WERI-Rb-1 (cell line): ENCODE measurements around the gene EBF4.

Experiments used
- DNase-seq: peaks from one replicate; pipeline ENCODE4 v3.0.0-alpha.2; 2020
- H3K27ac ChIP-seq: fragments of 250-450 bp; sonication (Bioruptor Pico); 2 replicates; pipeline ENCODE4 v1.5.1; 2020; ENCODE audit warnings: mild to moderate bottlenecking, moderate library complexity
- H3K27me3 ChIP-seq: fragments of 250-450 bp; sonication (Bioruptor Pico); 2 replicates; pipeline ENCODE4 v1.5.1; 2021; ENCODE audit warnings: mild to moderate bottlenecking, low read depth, moderate library complexity; ENCODE audit not compliant: insufficient read depth, severe bottlenecking
- H3K36me3 ChIP-seq: fragments of 250-450 bp; sonication (Bioruptor Pico); 2 replicates; pipeline ENCODE4 v1.5.1; 2020; ENCODE audit warnings: mild to moderate bottlenecking, moderate library complexity
- H3K4me3 ChIP-seq: 2 replicates; pipeline ENCODE4 v1.5.1; 2011; ENCODE audit warnings: low read depth, mild to moderate bottlenecking, control low read depth, low read length
- H3K9me3 ChIP-seq: fragments of 250-450 bp; sonication (Bioruptor Pico); 2 replicates; pipeline ENCODE4 v1.5.1; 2021; ENCODE audit warnings: mild to moderate bottlenecking, moderate library complexity; ENCODE audit not compliant: severe bottlenecking
- TF ChIP-seq, protein P1 (sequence below): IDR thresholded peaks from 2 replicates; pipeline ENCODE4 v1.5.1; 2011; ENCODE audit warnings: low read depth, mild to moderate bottlenecking, control low read depth, inconsistent platforms, low read length

Gene EBF4

DNA sequence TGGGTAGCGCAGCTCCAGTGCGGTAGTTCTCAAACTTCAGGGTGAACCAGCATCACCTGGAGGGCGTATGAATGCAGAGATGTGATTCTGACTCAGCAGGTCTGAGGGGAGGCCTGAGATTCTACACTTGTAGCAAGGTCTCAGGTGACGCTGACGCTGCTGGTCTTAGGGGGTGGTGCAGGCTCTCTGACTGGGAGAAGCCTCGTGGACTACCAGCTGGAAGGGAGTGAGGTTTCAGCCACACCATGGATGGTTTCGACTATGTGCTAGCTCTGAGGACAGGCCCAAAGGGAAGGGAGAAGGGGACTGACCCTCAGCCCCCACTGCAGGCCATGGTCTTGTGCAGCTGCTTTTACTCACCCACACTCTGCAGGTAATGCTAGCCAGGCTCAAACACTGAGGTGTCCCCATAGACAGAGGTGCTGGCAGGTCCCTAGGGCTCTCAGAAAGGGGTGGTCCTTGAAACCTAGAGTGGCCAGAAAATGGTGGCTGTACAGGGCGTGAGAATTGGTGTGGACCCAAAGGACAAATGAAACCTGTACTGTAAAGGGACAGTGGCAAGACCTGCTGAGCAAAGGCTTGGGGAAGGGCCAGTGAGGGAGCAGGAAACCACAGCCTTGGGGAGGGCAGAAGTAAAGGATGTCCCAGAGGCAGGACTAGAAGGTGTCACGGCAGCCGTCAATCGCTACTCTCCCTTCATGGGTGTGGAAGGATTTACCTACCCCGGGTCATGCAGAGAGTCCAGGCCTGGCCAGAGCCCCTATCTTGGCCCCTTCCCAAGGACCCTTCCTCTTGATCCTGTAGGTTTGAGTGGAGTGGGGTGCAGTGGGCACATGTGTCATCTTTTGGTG is 52.7 kb downstream of the EBF4 start:
- no peaks in the 10 kb centered on the region for H3K27me3 ChIP-seq
- TF ChIP-seq, protein P1, sequence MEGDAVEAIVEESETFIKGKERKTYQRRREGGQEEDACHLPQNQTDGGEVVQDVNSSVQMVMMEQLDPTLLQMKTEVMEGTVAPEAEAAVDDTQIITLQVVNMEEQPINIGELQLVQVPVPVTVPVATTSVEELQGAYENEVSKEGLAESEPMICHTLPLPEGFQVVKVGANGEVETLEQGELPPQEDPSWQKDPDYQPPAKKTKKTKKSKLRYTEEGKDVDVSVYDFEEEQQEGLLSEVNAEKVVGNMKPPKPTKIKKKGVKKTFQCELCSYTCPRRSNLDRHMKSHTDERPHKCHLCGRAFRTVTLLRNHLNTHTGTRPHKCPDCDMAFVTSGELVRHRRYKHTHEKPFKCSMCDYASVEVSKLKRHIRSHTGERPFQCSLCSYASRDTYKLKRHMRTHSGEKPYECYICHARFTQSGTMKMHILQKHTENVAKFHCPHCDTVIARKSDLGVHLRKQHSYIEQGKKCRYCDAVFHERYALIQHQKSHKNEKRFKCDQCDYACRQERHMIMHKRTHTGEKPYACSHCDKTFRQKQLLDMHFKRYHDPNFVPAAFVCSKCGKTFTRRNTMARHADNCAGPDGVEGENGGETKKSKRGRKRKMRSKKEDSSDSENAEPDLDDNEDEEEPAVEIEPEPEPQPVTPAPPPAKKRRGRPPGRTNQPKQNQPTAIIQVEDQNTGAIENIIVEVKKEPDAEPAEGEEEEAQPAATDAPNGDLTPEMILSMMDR: no peak
- no peaks in the 10 kb centered on the region for H3K9me3 ChIP-seq
- no peaks in the 10 kb centered on the region for H3K36me3 ChIP-seq
- no peak overlapping the region for H3K4me3 ChIP-seq
- DNase-seq: no peak
- no peak overlapping the region for H3K27ac ChIP-seq

DNA sequence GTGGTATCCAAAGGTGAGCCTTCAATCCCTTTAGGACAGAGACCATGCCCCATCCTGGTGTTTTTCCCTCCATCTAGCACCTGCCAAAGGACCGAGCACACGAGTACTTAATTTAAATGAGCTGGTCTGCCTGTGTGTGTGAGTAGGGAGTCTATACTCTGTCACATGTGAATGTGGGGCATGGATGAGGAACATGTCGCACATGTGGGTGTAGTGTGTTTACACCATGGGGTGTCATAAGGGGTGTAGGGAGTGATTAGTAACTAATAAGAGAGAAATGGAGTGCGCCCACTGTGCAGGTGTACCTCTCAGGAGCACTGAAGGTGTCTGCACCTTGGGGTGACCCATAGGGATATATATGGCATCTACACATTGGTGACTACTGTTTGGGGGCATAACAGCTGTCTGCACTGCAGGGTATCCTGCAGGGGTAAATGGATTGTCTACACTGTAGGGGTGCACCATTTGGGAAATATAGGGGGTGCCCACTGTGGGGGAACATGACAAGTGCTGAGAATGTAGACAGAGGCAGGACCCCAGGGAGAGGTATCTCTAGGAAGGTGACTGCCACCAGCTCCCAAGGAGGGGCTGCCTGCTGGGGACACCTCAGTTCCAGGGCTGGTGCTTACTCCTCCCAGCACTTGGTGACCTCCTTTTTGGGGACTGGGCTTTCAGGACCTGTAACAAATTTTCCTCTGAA is 53.5 kb downstream of the EBF4 start:
- Histone ChIP-seq H3K27ac (no peak overlapping the region), H3K9me3 (no peaks in the 10 kb centered on the region), H3K36me3 (no peaks in the 10 kb centered on the region), H3K4me3 (no peak overlapping the region), H3K27me3 (no peaks in the 10 kb centered on the region)
- TF ChIP-seq, protein P1: no peak
- DNase-seq: no peak

DNA sequence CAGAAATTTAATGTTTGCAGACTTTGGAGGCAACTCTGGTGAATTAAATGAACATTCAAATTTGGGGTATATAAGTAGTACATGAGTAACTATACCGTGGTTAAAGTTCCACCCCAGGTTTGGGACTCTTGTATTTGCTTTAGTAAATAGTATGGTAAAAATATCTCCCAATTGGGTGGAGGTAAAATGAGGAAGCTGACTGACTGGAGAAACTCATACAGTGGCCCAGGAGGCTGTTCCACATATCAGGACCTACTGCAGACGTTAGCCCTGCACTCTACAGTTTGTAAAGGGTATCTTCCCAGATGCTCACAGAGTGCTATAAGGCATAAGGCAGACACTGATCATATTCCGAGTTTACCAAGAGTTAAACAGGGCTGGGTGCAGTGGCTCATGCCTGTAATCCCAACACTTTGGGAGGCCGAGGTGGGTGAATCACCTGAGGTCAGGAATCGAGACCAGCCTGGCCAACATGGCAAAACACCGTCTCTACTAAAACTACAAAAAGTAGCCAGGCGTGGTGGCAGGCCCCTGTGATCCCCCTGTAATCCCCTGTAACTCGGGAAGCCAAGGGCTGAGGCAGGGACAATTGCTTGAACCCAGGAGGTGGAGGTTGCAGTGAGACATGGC is 54.2 kb downstream of the EBF4 start:
- H3K27ac ChIP-seq: no peak overlapping the region
- H3K36me3 ChIP-seq: no peaks in the 10 kb centered on the region
- H3K27me3 ChIP-seq: no peaks in the 10 kb centered on the region
- no peaks in the 10 kb centered on the region for H3K9me3 ChIP-seq
- H3K4me3 ChIP-seq: no peak overlapping the region
- DNase-seq: no peak
- TF ChIP-seq, protein P1: no peak

DNA sequence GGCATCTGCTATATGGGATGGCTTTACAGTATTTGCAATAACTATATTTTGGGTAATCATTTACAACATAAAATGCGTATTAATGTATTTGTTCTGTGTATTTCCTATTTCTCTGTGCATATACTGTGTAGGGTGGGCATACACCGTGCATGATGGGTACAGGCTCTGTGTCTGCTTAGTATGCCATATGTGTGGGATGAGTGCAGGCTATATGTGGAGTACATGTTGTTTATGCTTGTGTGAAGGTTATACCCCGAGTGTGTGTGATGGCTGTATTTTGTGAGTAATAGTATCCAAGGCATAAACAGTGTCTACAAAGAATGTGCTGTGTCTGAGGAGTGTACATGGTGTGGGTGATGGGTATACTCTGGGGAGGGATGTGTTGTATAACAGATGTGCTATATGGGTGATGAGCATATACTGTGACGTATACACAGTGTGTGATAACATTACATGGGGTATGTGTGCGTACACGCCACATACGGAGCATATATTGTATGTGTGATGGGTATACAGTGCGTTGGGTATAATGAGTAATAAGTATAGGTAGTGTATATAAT is 55.2 kb downstream of the EBF4 start:
- Histone ChIP-seq H3K36me3 (no peaks in the 10 kb centered on the region), H3K9me3 (no peaks in the 10 kb centered on the region), H3K27ac (no peak overlapping the region), H3K4me3 (no peak overlapping the region), H3K27me3 (no peaks in the 10 kb centered on the region)
- no peak for DNase-seq
- TF ChIP-seq, protein P1: no peak

DNA sequence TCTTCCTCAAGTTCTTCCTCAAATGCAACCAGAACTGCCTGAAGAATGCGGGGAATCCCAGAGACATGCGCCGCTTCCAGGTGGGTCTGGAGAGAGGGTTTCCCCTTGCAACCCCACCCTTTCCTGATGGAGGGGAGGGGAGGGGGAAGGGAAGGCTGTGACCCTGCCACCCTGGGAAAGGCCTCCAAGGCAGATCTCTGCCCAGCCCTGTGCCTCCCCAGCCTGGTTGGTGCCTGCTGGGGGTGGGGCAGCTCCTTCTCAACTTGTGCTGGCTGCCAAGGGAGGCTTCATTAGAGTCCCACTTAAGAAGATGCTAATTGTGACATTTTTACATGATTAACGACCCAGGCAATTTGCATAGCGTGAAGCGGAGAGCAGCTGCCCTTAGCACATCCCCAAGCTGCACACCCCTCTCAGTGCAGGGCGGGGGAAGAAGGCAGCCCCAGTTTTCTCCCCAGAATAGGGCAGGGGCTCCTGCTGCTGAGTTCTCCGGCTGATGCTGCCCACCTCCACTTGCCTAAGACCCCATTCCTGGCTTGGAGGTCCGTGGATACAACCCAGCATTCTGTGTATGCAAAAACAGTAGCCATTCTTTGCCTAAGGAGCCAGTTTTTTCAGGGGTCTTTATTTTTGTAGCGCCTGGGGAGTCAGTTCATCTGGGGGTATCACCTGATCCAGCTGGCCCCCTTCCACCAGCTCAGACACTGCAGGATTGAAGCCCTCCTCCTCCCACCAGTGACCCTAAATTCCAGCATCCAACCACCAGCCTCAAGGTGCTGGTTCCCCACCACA is 56.2 kb downstream of the EBF4 start:
- DNase-seq: no peak
- no peaks in the 10 kb centered on the region for H3K9me3 ChIP-seq
- no peaks in the 10 kb centered on the region for H3K36me3 ChIP-seq
- H3K27ac ChIP-seq: no peak overlapping the region
- TF ChIP-seq, protein P1: no peak
- no peaks in the 10 kb centered on the region for H3K27me3 ChIP-seq
- H3K4me3 ChIP-seq: no peak overlapping the region
